SU-DHL-6 (cell line): ENCODE data around the gene IPCEF1.

Experiments
- EZH2phosphoT487 ChIP-seq: fragments of 200-600 bp; sonication (generic), shearing (Covaris generic); conservative IDR thresholded peaks from 2 replicates; pipeline ENCODE4 v1.6.1; 2018; ENCODE audit warnings: mild to moderate bottlenecking, antibody characterized with exemption, low read length, moderate library complexity, mixed read lengths
- TF ChIP-seq, protein P1 (sequence below): fragments of 200-600 bp; sonication (generic); IDR thresholded peaks from one replicate; pipeline ENCODE4 v1.5.1; 2017; ENCODE audit warnings: antibody characterized with exemption, mild to moderate bottlenecking, low read length, moderate library complexity; ENCODE audit not compliant: insufficient read depth, poor library complexity, severe bottlenecking

DNA sequence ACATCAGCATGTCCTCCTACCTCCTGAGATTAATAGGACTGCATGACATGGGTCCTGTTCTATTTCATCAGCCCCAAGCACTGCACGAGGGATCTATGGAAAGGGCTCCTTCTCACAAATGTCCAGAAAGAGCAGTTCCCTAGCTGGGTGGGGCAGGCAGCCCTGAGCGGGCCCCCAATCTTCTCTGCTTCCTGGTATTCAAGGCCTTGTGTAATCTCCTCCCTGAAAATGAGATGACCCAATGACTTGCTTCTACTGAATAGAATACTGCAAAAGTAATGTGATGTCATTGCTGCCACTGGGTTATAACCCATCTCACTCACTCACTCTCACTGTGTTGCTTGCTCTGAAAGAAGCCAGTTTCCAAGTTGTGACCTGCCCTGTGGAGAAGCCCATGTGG is 191.1 kb downstream of the IPCEF1 start:
- TF ChIP-seq, protein P1, sequence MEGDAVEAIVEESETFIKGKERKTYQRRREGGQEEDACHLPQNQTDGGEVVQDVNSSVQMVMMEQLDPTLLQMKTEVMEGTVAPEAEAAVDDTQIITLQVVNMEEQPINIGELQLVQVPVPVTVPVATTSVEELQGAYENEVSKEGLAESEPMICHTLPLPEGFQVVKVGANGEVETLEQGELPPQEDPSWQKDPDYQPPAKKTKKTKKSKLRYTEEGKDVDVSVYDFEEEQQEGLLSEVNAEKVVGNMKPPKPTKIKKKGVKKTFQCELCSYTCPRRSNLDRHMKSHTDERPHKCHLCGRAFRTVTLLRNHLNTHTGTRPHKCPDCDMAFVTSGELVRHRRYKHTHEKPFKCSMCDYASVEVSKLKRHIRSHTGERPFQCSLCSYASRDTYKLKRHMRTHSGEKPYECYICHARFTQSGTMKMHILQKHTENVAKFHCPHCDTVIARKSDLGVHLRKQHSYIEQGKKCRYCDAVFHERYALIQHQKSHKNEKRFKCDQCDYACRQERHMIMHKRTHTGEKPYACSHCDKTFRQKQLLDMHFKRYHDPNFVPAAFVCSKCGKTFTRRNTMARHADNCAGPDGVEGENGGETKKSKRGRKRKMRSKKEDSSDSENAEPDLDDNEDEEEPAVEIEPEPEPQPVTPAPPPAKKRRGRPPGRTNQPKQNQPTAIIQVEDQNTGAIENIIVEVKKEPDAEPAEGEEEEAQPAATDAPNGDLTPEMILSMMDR: no peak
- no peak for TF ChIP-seq EZH2phosphoT487
